Frontal cortex (tissue), 4 donors: ENCODE measurements around the gene EEFSEC. TPM values are rescaled to one million over a fixed set of nuclear protein-coding genes. Genes with fewer than 3 reads are reported as not detected.
A peak's percentile ranks its signal among the peaks of the same experiment; 100 is the strongest.

Experiments used
- DNase-seq, 2 donors: peaks; one replicate each; pipeline ENCODE4 v3.0.0; 2012; ENCODE audit warnings: low spot score in 2 of 2
- FAIRE-seq: peaks from 2 replicates; lab custom pipeline; 2012; peaks lifted over from hg19 to GRCh38; lab: Jason Lieb, UNC
- total RNA-seq: library from RNA; depleted of rRNA; stranded (reverse); fragments of >200 nt; gene quantifications from one replicate; pipeline ENCODE4 v1.2.3, GENCODE V29; 2014
- donor health status: control.
- donor health status: control.
- donor health status: control.

Gene EEFSEC, protein sequence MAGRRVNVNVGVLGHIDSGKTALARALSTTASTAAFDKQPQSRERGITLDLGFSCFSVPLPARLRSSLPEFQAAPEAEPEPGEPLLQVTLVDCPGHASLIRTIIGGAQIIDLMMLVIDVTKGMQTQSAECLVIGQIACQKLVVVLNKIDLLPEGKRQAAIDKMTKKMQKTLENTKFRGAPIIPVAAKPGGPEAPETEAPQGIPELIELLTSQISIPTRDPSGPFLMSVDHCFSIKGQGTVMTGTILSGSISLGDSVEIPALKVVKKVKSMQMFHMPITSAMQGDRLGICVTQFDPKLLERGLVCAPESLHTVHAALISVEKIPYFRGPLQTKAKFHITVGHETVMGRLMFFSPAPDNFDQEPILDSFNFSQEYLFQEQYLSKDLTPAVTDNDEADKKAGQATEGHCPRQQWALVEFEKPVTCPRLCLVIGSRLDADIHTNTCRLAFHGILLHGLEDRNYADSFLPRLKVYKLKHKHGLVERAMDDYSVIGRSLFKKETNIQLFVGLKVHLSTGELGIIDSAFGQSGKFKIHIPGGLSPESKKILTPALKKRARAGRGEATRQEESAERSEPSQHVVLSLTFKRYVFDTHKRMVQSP
- total RNA-seq = 7.7 TPM

DNA sequence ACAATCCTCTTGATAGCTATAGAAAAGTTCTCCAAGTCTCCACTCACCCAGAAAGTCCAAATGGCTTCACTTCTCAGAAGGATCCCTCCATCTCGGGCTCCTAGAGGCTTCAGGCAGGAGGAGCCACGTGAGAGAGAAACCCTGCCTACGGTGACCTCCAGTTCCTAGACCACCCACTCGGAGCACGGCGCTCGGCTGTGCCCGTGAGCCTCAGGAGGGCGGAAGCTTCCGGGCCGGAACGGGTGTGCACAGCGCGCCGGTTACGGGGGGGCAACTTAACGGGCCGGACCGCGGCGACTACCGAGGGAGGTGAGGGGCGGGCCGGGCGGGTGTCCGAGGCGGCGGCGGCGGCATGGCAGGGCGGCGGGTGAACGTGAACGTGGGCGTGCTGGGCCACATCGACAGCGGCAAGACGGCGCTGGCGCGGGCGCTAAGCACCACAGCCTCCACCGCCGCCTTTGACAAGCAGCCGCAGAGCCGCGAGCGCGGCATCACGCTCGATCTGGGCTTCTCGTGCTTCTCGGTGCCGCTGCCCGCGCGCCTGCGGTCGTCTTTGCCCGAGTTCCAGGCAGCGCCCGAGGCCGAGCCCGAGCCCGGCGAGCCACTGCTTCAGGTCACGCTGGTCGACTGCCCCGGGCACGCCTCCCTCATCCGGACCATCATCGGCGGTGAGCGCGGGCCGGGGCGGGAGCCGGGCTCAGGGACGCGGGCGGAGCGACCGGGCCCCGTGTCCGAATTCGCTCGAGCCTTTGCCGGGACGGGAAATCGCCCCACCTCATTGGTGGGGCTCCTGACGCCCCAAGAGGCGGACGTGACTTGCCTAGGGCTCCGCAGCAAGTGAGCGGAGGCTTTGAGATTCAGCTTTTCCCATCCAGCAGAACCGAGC is at the start of gene EEFSEC:
TSS of gene EEFSEC (plus strand) at position 326 of the 886 bp plus-strand sequence. CDS start at position 353, 27 bp downstream.
- DNase-seq = peak; percentile 69 to 80
- no peak for FAIRE-seq

DNA sequence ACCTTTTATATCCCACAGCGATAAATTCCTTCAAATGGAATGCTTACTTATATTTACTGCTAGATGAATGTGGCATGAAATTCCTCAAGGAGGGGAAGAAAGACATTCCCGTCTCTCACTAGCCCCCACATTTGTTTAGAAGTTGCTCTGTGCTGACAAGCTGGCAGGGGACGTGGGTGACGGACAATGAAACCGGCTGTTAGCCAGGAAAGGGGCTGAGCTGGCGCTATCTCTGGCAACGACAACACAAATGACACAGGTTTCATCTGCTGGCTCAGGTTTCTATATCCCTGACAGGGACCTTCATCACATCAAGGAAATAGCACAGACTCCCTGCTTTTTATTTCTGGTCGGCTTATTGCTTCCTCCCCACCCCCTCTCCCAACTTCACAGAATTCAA is 45.4 kb upstream of the EEFSEC start:
- no peak for DNase-seq

DNA sequence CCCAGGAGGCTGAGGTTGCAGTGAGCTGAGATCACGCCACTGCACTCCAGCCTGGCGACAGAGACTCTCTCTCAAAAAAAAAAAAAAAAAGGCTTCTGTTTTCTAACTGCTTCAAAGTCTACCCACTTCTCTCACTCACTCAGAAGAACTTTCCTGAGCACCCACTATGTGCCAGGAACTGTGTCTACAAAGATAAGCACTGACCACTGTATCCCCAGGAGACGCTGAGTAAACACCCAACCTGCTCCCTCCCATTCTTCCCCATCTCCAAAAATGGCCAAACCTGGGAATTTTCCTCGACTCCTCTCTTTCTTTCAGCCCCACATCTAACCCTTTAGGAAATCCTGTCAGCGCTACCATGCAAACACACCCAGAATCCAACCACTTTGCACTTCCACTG is 42.1 kb upstream of the EEFSEC start:
- DNase-seq (no peak), FAIRE-seq (no peak)

More for the DNA sequence above, 45.4 kb upstream of the EEFSEC start:
- FAIRE-seq = no peak

DNA sequence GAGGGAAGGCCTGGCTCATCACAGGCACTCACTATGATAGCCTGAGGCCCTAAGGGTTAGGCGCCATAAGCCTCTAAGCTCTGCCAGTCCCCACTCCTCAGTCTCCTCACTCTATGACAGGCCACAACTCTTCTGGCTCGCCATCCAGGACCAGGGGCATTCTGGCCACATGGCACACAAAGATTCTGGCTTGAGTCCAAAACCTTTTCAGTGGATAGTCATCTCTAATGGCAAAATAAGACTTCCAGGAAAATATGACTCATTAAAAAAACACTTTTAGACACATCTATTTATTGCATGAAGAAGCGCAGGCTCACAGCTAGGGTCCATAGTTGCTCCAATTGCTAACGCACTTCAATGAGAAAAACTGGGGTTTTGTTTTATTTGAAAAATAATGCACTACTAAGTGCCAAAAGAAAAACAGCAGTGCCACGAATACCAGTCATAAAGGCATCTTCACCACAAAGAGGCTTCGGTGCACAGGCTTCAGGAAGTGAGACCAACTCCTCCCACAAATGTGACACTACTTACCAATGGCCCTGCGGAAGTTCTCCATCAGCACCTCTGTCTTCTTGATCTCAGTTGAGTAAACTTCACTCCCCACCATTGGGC is 40.8 kb upstream of the EEFSEC start:
- FAIRE-seq (no peak), DNase-seq (no peak)

DNA sequence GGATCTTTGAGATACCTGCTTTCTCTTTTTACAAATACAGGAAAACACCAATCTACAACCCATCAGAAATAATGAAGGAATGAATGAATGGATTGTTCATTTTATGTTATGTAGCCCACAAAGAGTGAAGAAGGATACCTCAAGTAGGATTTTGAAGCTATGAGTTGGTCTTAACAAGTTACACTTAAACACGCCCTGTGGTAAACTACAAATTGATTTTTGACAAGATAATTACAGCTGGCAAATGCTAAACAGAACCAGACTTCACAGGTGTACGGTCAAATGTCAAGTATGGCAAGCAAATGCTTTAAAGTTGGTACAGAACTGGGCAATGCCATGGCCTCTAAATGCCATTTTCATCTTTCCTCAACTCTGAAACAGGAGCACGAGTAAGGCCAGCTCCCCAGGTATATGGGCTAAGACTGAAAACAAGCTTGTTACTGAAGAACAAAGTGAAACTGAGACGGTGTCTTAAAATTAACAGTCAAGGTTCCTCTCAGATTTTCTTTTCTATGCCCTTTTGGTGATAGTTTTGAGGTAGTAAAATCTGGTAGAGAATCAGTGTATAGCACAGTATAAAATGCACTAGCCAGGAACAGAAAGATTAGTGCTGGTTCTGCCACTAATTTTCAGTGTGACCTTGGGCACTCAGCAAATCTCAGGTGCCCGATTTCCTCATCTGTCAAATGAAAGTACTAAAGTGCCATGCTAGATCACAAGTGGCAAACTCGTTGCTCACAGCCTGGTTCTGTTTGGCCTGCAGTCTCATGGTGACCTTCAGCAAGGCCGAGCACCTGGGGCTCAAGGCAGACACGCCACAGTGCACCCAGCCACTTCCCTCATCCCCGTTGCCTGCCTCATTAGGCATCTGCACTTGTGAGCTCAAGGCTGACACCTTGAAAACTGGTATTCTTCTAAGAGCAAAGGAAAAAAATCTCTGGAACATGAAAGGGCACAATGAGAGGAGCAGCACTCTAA is 39.2 kb upstream of the EEFSEC start:
- FAIRE-seq = no peak
- DNase-seq = no peak

DNA sequence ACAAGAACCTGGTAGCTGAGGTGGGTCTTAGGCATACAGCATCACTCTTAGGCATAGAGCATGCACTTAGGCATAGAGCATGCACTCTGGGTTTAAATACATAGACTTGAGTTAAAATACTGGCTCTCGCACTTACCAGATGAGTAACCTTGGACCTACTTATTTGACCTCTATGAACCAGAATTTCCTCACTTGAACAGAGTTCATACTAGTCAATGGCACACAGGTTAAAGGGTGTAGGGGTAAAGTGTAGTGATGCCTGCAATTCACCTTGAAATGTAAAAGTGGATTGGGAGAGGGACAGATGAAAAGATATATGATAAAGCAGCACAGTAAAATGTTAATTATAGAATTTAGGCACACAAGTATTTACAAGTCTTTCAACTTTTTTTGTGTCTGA is 31.3 kb upstream of the EEFSEC start:
- DNase-seq (no peak), FAIRE-seq (no peak)

DNA sequence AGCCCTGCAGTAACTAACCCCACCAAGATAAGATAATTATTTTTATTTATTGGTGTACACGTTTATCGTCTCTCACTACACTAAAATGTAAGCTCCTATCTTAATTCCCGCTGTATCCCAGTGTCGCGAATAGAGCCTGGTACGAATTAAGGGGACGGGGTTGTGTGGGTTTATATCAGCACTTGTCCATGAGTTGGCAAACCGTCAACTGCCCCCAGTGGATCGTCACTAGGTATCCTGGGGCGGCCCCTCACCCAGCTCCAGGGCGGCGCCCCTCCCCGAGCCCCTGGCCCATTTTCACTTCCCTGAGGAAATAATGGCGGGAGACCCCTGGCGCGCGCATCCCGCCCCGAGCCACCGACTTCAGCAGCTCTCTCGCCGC is 30.1 kb upstream of the EEFSEC start:
- DNase-seq = no peak
- no peak for FAIRE-seq

DNA sequence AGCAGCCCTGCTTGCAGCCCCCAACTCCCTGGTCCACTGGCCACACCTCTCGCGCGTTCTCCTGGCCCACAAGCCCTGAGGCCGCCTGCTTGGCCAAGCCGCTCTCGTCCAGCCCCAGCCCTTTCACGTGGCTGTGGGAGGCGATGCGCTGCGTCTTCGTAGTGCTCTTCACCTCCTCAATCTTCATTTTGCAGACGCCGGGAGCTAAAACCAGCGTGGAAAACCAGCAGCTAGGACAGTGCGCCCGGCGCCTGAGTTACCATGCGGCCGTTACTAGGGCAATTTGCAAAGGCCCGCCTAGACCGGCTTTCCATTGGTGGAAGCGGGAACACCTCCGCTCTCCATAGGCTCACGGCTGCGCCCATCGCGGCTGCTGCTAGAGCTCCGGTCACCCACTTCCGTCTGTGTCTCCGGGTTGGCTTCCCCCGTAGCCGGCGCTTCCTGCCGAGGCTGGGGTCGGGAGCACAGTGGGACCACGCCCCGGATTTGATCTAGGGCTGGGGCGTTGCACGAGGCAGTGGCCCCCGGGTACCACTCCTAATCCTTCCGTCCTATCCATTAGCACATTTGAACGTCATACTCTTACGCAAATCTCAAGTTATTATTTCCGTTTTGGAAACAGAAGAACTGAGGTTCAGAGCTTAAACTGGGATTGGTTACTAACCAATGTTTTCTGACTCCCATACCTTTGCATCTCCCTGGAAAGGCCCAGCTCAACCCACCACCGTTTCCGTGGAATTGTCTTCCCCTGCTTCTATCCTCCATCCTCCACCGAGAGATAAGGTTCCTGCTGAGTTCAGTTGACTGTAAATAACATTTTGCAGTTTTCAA is 29.5 kb upstream of the EEFSEC start, which contains the start of gene RUVBL1:
TSS of gene RUVBL1 (minus strand) at position 275 of the 831 bp plus-strand sequence. CDS start at position 187, 88 bp downstream.
- FAIRE-seq = no peak
- peak; percentile 83 to 97 for DNase-seq

DNA sequence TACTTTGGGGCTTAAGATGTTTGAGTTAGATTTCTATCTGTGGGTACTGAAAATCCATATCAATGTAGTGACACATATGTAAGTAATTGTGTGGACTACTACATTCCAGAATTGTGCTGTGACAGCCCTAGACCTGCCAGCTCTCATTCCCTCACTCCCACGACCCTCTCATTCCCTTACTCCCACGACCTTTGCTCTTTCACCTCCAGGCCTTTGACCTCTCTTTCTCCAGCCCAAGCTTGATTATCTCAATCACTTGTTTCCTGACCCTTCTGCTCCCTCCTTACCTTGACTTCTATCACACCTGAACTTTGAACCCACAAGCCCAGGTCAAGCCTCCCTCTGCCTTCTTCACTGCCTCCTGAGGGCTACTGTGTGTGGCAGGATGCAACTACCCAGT is 26.0 kb upstream of the EEFSEC start:
- FAIRE-seq = no peak

DNA sequence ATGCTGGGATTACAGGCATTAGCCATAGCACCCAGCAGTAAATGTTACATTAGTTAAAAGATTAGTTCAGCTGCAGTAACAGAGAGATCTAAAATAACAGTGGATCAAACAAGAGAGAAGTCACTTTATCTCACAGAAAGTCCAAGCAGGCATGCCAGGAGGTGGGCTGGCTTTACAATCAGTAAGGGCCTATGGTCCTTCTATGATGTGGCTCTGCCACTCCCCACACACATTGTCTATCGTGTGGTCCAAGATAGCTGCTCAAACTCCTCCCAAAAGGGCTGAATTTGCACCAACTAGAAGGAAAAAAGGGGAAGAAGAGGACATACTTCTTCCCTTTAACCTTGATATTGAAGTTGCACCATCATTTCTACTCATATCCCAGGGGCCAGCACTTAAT is 25.0 kb upstream of the EEFSEC start:
- FAIRE-seq = no peak
- DNase-seq = no peak

More for the DNA sequence above, 26.0 kb upstream of the EEFSEC start:
- DNase-seq = no peak

DNA sequence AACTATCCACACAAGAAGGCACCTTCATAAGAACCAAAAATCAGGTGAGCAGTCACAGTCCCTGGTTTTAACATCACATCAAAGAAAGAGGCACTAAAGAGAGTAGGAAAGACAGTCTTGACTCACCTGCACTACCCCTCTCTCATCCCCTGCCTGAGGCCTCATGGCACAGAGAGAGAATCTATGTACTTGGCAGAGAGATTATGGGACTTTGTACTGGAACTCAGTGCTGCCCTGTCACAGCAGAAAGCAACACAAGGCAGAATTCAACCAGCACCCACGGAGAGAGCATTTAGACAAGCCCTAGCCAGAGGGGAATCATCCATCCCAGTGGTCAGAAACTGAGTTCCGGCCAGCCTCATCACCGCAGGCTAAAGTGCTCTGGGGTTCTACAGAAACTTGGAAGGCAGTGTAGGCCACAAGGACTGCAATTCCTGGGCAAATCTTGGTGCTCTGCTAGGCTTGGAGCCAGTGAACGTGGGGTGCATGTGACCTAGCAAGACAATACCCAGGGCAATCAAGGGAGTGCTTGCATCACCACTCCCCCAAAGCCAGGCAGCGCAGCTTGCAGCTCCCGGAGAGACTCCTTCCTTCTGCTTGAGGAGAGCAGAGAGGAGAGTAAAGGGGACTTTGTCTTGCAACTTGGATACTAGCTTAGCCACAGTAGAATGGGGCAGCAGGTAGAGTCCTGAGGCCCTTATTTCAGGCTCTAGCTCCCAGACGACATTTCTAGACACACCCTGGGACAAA is 21.2 kb upstream of the EEFSEC start:
- DNase-seq (no peak), FAIRE-seq (no peak)

DNA sequence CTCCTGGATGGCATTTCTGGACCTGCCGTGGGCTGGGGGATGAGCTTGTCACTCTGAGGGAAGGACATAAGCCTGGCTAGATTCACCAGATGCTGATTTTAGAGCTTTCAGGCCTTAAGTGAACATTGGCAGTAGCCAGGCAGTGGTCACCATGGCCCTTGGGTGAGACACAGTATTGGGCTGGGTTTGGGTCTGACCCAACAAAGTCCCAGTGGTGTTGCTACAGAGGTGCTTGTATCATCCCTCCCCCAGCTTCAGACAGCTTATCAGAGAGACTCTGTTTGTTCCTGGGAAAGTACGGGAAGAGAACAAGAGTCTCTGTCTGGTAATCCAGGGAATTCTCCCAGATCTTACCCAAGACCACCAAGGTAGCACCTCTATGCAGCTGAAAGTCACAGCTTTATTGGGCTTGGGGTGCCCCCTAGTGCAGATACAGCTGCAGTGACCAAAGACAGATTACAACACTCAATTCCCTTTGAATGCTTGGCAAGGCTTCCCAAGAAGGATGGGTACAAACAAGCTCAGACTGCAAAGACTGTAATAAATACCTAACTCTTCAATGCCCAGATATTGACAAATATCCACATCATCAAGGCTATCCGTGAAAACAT is 19.9 kb upstream of the EEFSEC start:
- FAIRE-seq (no peak), DNase-seq (no peak)

DNA sequence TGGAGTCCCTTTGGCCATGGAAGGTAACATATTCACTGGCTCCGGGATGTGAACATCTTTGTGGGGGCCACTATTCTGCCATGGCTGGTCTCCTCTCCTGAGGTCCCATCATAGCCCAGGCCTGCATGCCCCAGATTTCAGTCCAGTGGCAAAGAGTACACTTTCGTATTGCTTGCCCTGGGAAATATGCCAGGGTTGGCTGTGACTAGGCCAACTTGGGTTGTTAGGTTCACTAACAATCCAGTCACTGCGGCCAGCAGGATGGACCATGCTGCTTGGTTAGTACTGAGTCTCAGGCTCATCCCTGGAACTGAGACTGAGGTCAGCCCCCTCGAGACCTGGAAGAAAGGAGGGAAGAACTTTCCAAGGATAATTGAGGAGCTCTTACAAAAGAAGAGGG is 9.8 kb upstream of the EEFSEC start:
- DNase-seq (no peak), FAIRE-seq (no peak)

DNA sequence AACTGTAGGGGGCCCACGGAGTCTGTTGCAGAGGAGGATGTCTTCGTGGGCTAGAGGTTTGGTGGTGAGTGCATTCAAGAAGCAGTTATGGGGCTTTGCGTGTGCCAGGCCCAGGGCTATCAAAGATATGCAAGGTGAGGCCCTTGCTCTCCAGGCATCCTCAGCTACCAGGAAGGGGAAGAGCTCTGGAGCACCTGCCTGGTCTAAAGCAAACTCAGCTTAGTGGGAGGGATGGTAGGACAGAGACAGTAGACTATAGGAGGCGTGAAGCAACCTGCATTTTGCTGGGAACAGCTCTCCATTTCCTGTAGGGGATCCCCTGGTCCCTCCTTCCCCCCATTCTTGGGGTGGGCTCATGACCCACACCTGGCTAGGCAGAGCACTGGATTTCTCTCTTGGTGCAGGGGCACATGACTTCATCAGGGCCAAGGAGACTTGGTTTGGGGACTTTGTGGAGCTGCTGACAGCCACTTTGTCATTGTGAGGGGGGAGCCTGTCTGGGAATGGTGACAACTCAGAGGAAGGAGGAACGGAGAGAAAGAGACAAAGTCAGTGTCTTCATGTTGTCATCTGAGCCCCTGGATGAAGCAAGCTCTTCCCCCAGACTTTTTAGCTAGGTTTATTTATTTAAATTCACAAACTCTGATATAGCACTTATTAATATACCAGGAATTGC is 8.6 kb upstream of the EEFSEC start:
- FAIRE-seq (no peak), DNase-seq (no peak)

DNA sequence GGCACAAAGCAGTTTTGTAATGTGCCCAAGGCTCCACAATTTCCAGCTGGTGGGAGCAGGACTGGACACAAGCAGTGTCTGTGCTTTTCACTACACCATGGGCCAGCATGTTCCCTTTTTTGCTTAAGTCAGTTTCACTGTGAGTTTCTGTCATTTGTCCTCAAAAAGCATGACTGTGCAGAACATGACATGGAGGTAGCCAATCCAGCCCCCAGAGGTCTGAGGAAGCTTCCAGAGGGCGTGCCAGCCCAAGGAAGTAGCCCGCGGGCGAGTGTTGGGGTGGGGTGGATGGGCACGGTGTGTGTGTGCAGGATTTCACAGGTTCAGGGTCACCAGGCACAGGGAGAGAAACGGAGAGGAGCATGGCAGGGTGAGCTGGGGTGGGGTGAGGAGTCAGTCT is 8.0 kb upstream of the EEFSEC start:
- no peak for FAIRE-seq
- no peak for DNase-seq

DNA sequence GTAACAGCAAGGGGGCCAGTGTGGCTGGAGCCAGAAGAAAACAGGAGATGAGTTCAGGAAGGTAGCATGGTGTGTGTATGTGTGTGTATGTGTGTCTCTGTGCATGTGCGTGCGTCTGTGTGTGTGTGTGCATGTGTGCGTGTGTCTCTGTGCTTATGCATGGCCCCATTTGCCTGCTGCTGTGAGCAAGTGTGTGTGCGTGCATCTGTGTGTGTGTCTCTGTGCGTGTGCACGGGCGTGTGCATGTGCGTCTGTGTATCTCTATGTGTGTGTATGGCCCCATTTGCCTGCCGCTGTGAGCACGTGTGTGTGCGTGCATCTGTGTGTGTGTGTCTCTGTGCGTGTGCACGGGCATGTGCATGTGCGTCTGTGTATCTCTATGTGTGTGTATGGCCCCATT is 7.1 kb upstream of the EEFSEC start:
- DNase-seq (no peak), FAIRE-seq (no peak)
